IPS-NIHi11 (cell line): ENCODE measurements around the gene FBLN1.
"Not testable (repeated sequence)": the region's sequence is repeated elsewhere in the genome, so short reads cannot be mapped to it uniquely, and the experiment has no call there.

ENCODE experiments used
- DNase-seq: peaks from one replicate; pipeline ENCODE4 v3.0.0; 2012; ENCODE audit warnings: mixed read lengths, low spot score

The FBLN1 gene

GRCh38 chr22:45612940-45613339 lies 110.3 kb downstream of the FBLN1 start:
- no peak for DNase-seq

GRCh38 chr22:45615364-45615763 lies 112.7 kb downstream of the FBLN1 start:
- no peak for DNase-seq

- DNase-seq, result no peak
Observed at GRCh38 chr22:45616432-45616831, 113.7 kb downstream of the FBLN1 start.

- no peak for DNase-seq
Observed at GRCh38 chr22:45617948-45618347, 115.3 kb downstream of the FBLN1 start.

- DNase-seq, result no peak
Observed at GRCh38 chr22:45620706-45621105, 118.0 kb downstream of the FBLN1 start.

- DNase-seq, result no peak
Observed at GRCh38 chr22:45621836-45622600, 119.3 kb downstream of the FBLN1 start.

GRCh38 chr22:45623464-45624145 lies 120.9 kb downstream of the FBLN1 start:
- not testable (repeated sequence) for DNase-seq

GRCh38 chr22:45626198-45626651 lies 123.5 kb downstream of the FBLN1 start:
- DNase-seq, result no peak

- DNase-seq, result no peak
Observed at GRCh38 chr22:45627489-45628233, 125.0 kb downstream of the FBLN1 start.

GRCh38 chr22:45628515-45628914 lies 125.8 kb downstream of the FBLN1 start:
- DNase-seq, result peak; percentile 47

- peak; percentile 40 for DNase-seq
Observed at GRCh38 chr22:45629469-45630089, 126.9 kb downstream of the FBLN1 start.

- DNase-seq, result no peak
Observed at GRCh38 chr22:45630436-45630835, 127.8 kb downstream of the FBLN1 start.

GRCh38 chr22:45631140-45631840 lies 128.6 kb downstream of the FBLN1 start:
- peak; percentile 57 for DNase-seq

GRCh38 chr22:45631841-45632238 lies 129.2 kb downstream of the FBLN1 start:
- DNase-seq, result no peak

- peak; percentile 24 for DNase-seq
Observed at GRCh38 chr22:45632791-45633515, 130.3 kb downstream of the FBLN1 start.

- DNase-seq, result no peak
Observed at GRCh38 chr22:45636683-45637082, 134.0 kb downstream of the FBLN1 start.

GRCh38 chr22:45638197-45638596 lies 135.5 kb downstream of the FBLN1 start:
- DNase-seq, result no peak

- DNase-seq, result peak; percentile 32
Observed at GRCh38 chr22:45638834-45639746, 136.4 kb downstream of the FBLN1 start.

GRCh38 chr22:45639747-45640102 lies 137.0 kb downstream of the FBLN1 start:
- DNase-seq, result no peak
